ENCODE measurements around the gene FBXL19. TPM values are rescaled to one million over a fixed set of nuclear protein-coding genes. Genes with fewer than 3 reads are reported as not detected.
A peak's percentile ranks its signal among the peaks of the same experiment; 100 is the strongest.

FBXL19 gene
- total and polyA plus RNA-seq, 2 of the 13 experiments (the other 11 are each of a cell fraction or from before 2014, with no cell fraction given), result 6.0 to 13.7 TPM

- TF ChIP-seq ZNF784 (CRISPR knock-in tag; IDR thresholded peaks at IDR 0.05; ENCODE audit: borderline replicate concordance) (no peak), BRCA1 (CRISPR knock-in tag; IDR thresholded peaks at IDR 0.05) (no peak), RAD21 (CRISPR knock-in tag; IDR thresholded peaks at IDR 0.05) (peak; percentile 94), EHMT2 (IDR thresholded peaks at IDR 0.05; ENCODE audit: borderline replicate concordance, low read depth, low read length) (no peak), ZNF879 (CRISPR knock-in tag; IDR thresholded peaks at IDR 0.05) (no peak), XBP1 (CRISPR knock-in tag; IDR thresholded peaks at IDR 0.05) (no peak), KAT8 (CRISPR knock-in tag; IDR thresholded peaks at IDR 0.05) (peak; percentile 75), HOXA3 (CRISPR knock-in tag; IDR thresholded peaks at IDR 0.05) (peak; percentile 66), NCOA2 (CRISPR knock-in tag; IDR thresholded peaks at IDR 0.05) (no peak), HCFC1 (IDR thresholded peaks at IDR 0.05; ENCODE audit: low read depth, low read length) (peak; percentile 45), HBP1 (CRISPR knock-in tag; IDR thresholded peaks at IDR 0.05; ENCODE audit: low read depth) (no peak), ZKSCAN1 (IDR thresholded peaks at IDR 0.05; ENCODE audit: low read length) (no peak), MTF2 (CRISPR knock-in tag; IDR thresholded peaks at IDR 0.05; ENCODE audit: borderline replicate concordance) (no peak), SP1 (IDR thresholded peaks at IDR 0.05) (no peak), SP1 (CRISPR knock-in tag; IDR thresholded peaks at IDR 0.05) (peak; percentile 50; the same call in 1 of the 2 replicates), ZSCAN21 (CRISPR knock-in tag; IDR thresholded peaks at IDR 0.05; ENCODE audit: borderline replicate concordance) (0 out of 2 replicates have a peak, but pooled peaks have one; percentile 42), ZNF577 (CRISPR knock-in tag; IDR thresholded peaks at IDR 0.05; ENCODE audit: borderline replicate concordance, low read depth) (no peak), ZNF710 (CRISPR knock-in tag; IDR thresholded peaks at IDR 0.05; ENCODE audit: borderline replicate concordance) (peak; percentile 5; the same call in 1 of the 2 replicates), CBX1 (IDR thresholded peaks at IDR 0.05; ENCODE audit: low read depth) (no peak), ZFY (CRISPR knock-in tag; IDR thresholded peaks at IDR 0.05) (no peak), PAX8 (CRISPR knock-in tag; IDR thresholded peaks at IDR 0.05; ENCODE audit: borderline replicate concordance) (no peak)
- TF ChIP-seq, protein P1, sequence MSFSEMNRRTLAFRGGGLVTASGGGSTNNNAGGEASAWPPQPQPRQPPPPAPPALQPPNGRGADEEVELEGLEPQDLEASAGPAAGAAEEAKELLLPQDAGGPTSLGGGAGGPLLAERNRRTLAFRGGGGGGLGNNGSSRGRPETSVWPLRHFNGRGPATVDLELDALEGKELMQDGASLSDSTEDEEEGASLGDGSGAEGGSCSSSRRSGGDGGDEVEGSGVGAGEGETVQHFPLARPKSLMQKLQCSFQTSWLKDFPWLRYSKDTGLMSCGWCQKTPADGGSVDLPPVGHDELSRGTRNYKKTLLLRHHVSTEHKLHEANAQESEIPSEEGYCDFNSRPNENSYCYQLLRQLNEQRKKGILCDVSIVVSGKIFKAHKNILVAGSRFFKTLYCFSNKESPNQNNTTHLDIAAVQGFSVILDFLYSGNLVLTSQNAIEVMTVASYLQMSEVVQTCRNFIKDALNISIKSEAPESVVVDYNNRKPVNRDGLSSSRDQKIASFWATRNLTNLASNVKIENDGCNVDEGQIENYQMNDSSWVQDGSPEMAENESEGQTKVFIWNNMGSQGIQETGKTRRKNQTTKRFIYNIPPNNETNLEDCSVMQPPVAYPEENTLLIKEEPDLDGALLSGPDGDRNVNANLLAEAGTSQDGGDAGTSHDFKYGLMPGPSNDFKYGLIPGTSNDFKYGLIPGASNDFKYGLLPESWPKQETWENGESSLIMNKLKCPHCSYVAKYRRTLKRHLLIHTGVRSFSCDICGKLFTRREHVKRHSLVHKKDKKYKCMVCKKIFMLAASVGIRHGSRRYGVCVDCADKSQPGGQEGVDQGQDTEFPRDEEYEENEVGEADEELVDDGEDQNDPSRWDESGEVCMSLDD (CRISPR knock-in tag; IDR thresholded peaks at IDR 0.05; ENCODE audit: borderline replicate concordance), result no peak
- TF ChIP-seq, protein P2, sequence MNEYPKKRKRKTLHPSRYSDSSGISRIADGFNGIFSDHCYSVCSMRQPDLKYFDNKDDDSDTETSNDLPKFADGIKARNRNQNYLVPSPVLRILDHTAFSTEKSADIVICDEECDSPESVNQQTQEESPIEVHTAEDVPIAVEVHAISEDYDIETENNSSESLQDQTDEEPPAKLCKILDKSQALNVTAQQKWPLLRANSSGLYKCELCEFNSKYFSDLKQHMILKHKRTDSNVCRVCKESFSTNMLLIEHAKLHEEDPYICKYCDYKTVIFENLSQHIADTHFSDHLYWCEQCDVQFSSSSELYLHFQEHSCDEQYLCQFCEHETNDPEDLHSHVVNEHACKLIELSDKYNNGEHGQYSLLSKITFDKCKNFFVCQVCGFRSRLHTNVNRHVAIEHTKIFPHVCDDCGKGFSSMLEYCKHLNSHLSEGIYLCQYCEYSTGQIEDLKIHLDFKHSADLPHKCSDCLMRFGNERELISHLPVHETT (CRISPR knock-in tag; conservative IDR thresholded peaks at IDR 0.05), result 0 out of 2 replicates have a peak, but pooled peaks have one; percentile 46
Measured at GRCh38 chr16:30921748-30922419, 1.5 kb upstream of the FBXL19 start (continued).

All from HepG2 (cell line).